Thyroid gland (tissue), 4 donors: ENCODE results near the gene ADO. TPM values are rescaled to one million over a fixed set of nuclear protein-coding genes. Genes with fewer than 3 reads are reported as not detected.

Experiments used
- DNase-seq, 2 donors: peaks; one replicate each; pipeline ENCODE4 v3.0.0-alpha.2; 2019
- H3K27ac ChIP-seq, 3 donors: fragments of 200-600 bp; sonication (generic); 1 replicate in 2 of 3; 2 replicates in 1 of 3; pipeline ENCODE4 v1.5.1; 2016 to 2019; ENCODE audit warnings: mild to moderate bottlenecking in 1 of 3, moderate library complexity in 1 of 3
- H3K27me3 ChIP-seq: fragments of 200-600 bp; sonication (generic); one replicate; pipeline ENCODE4 v1.5.1; 2019
- H3K36me3 ChIP-seq, 2 donors: fragments of 200-600 bp; sonication (generic); one replicate each; pipeline ENCODE4 v1.5.1; 2016 to 2019
- H3K4me1 ChIP-seq, 2 donors: fragments of 200-600 bp; sonication (generic); one replicate each; pipeline ENCODE4 v1.5.1; 2017 to 2019
- H3K4me3 ChIP-seq, 3 donors: fragments of 200-600 bp; sonication (generic); replicated peaks in 1 of 3; 1 replicate in 2 of 3; 2 replicates in 1 of 3; pipeline ENCODE4 v1.5.1; 2016; ENCODE audit warnings: mild to moderate bottlenecking in 1 of 3
- H3K9me3 ChIP-seq: fragments of 200-600 bp; sonication (generic); one replicate; pipeline ENCODE4 v1.5.1; 2017
- POLR2A ChIP-seq, 2 donors: fragments of 450-650 bp; IDR thresholded peaks; one replicate each; pipeline ENCODE4 v1.6.1; 2017; ENCODE audit warnings: antibody characterized with exemption in 2 of 2, mild to moderate bottlenecking in 2 of 2, moderate library complexity in 1 of 2
- WGBS, 2 donors: methylation state at CpG; one replicate each; pipeline ENCODE4 v1.1.5; 2017; 5-methylcytosine and 5-hydroxymethylcytosine counted together
- intact Hi-C: fragments of 100-400 bp; cut with DNase I; formaldehyde crosslinking; loops from one replicate; pipeline ENCODE4 v1.15.1; 2023
- total RNA-seq, 4 donors: library from RNA; depleted of rRNA; stranded (reverse); fragments of >200 nt; gene quantifications; one replicate each; pipeline ENCODE4 v1.2.3, GENCODE V29; 2016
- TF ChIP-seq, protein P1 (sequence below), 6 experiments: fragments of 200-600 bp in 3 of 6; fragments of 450-650 bp in 3 of 6; sonication (generic) in 3 of 6; IDR thresholded peaks; one replicate each; pipeline ENCODE4 v1.5.1; 2016 to 2019; ENCODE audit warnings: antibody characterized with exemption in 6 of 6, mild to moderate bottlenecking in 2 of 6, inconsistent platforms in 1 of 6, moderate library complexity in 1 of 6

The ADO gene
- total RNA-seq, 4 donors from 2014 or later = 21.8 to 29.7 (median 24.6) TPM

- WGBS, 2 donors = 92 to 97% methylated on average over 10 of the region's 10 CpGs
- TF ChIP-seq, protein P1, sequence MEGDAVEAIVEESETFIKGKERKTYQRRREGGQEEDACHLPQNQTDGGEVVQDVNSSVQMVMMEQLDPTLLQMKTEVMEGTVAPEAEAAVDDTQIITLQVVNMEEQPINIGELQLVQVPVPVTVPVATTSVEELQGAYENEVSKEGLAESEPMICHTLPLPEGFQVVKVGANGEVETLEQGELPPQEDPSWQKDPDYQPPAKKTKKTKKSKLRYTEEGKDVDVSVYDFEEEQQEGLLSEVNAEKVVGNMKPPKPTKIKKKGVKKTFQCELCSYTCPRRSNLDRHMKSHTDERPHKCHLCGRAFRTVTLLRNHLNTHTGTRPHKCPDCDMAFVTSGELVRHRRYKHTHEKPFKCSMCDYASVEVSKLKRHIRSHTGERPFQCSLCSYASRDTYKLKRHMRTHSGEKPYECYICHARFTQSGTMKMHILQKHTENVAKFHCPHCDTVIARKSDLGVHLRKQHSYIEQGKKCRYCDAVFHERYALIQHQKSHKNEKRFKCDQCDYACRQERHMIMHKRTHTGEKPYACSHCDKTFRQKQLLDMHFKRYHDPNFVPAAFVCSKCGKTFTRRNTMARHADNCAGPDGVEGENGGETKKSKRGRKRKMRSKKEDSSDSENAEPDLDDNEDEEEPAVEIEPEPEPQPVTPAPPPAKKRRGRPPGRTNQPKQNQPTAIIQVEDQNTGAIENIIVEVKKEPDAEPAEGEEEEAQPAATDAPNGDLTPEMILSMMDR (IDR thresholded peaks at IDR 0.05) = no peak
- TF ChIP-seq POLR2A (IDR thresholded peaks at IDR 0.05) = no peak
- H3K4me3 ChIP-seq = no peak overlapping the region
- intact Hi-C loops = loop anchor here (10.0 kb wide), 2 partner anchors 197 to 273 kb away; no protein-coding TSS in a partner anchor
- no peaks in the 10 kb centered on the region for H3K9me3 ChIP-seq
- H3K27ac ChIP-seq = no peak overlapping the region
- no peaks in the 10 kb centered on the region for H3K36me3 ChIP-seq
- peaks cover 28 to 33% of the 10 kb centered on the region in 2 donors for H3K4me1 ChIP-seq
- no peak for DNase-seq
- H3K27me3 ChIP-seq = no peaks in the 10 kb centered on the region
Observed at GRCh38 chr10:62811159-62811875, 6.8 kb downstream of the ADO start.

GRCh38 chr10:62812672-62813439, 8.3 kb downstream of the ADO start:
- 92 to 95% methylated on average over 11 to 13 of the region's 13 CpGs for WGBS, 2 donors
- Histone ChIP-seq H3K36me3 (no peaks in the 10 kb centered on the region), H3K9me3 (no peaks in the 10 kb centered on the region), H3K4me1 (peaks cover 18 to 19% of the 10 kb centered on the region in 2 donors), H3K27ac (no peak overlapping the region), H3K4me3 (no peak overlapping the region), H3K27me3 (no peaks in the 10 kb centered on the region)
- no peak for DNase-seq
- TF ChIP-seq, protein P1 (IDR thresholded peaks at IDR 0.05) = no peak
- no peak for TF ChIP-seq POLR2A (IDR thresholded peaks at IDR 0.05)
- intact Hi-C loops = loop anchor here (10.0 kb wide), 2 partner anchors 198 to 272 kb away; no protein-coding TSS in a partner anchor

GRCh38 chr10:62813453-62813852, 8.9 kb downstream of the ADO start:
- Histone ChIP-seq H3K36me3 (no peaks in the 10 kb centered on the region), H3K27me3 (no peaks in the 10 kb centered on the region), H3K4me1 (peaks cover 20 to 24% of the 10 kb centered on the region in 2 donors), H3K4me3 (no peak overlapping the region), H3K9me3 (no peaks in the 10 kb centered on the region), H3K27ac (no peak overlapping the region)
- 94 to 95% methylated on average over 26 to 27 of the region's 27 CpGs for WGBS, 2 donors
- TF ChIP-seq, protein P1 (IDR thresholded peaks at IDR 0.05) = no peak
- TF ChIP-seq POLR2A (IDR thresholded peaks at IDR 0.05) = no peak
- no peak for DNase-seq
- intact Hi-C loops = loop anchor here (10.0 kb wide), 2 partner anchors 199 to 271 kb away; no protein-coding TSS in a partner anchor

DNA sequence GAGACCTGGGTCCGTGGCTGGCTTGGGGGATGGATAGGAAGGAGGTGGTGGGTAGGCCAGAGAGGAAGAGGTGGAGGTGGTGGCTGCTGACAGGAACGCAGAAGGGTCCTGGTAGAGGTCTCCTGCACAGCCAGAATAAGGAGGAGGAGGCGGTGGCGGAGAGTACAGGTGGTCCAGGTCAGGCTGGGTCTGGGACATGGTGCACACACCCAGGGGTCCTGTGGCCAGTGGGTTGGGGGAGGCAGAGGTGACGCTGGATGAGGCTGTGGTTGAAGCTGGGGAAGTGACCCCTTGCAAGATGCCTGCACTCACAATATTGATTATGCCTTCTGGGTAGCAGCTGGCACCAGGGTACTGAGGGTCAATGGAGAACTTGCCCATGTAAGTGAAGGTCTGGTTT, 9.5 kb downstream of the ADO start:
- Histone ChIP-seq H3K36me3 (no peaks in the 10 kb centered on the region), H3K27ac (no peak overlapping the region), H3K27me3 (no peaks in the 10 kb centered on the region), H3K9me3 (no peaks in the 10 kb centered on the region), H3K4me3 (no peak overlapping the region), H3K4me1 (peaks cover 23 to 29% of the 10 kb centered on the region in 2 donors)
- TF ChIP-seq, protein P1 (IDR thresholded peaks at IDR 0.05) = no peak
- no peak for TF ChIP-seq POLR2A (IDR thresholded peaks at IDR 0.05)
- 94 to 95% methylated on average over 5 of the region's 5 CpGs for WGBS, 2 donors
- DNase-seq = no peak
- intact Hi-C loops = loop anchor here (10.0 kb wide), 2 partner anchors 199 to 271 kb away; no protein-coding TSS in a partner anchor
